Measurements from ENCODE around the gene KCTD16.

Gene KCTD16

GRCh38 chr5:144265643-144266247 is 95.1 kb downstream of the KCTD16 start:
- H3K4me3 ChIP-seq (replicated peaks in 1 of 2; ENCODE audit: low read depth in 2 of 2, low read length in 2 of 2) = no peak overlapping the region
- TF ChIP-seq, protein P1, sequence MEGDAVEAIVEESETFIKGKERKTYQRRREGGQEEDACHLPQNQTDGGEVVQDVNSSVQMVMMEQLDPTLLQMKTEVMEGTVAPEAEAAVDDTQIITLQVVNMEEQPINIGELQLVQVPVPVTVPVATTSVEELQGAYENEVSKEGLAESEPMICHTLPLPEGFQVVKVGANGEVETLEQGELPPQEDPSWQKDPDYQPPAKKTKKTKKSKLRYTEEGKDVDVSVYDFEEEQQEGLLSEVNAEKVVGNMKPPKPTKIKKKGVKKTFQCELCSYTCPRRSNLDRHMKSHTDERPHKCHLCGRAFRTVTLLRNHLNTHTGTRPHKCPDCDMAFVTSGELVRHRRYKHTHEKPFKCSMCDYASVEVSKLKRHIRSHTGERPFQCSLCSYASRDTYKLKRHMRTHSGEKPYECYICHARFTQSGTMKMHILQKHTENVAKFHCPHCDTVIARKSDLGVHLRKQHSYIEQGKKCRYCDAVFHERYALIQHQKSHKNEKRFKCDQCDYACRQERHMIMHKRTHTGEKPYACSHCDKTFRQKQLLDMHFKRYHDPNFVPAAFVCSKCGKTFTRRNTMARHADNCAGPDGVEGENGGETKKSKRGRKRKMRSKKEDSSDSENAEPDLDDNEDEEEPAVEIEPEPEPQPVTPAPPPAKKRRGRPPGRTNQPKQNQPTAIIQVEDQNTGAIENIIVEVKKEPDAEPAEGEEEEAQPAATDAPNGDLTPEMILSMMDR (IDR thresholded peaks at IDR 0.05; ENCODE audit: low read depth, low read length) = no peak
- DNase-seq (ENCODE audit: low read depth in 2 of 2) = no peak

GRCh38 chr5:144267961-144268513 is 97.4 kb downstream of the KCTD16 start:
- no peak overlapping the region for H3K4me3 ChIP-seq (replicated peaks in 1 of 2; ENCODE audit: low read depth in 2 of 2, low read length in 2 of 2)
- TF ChIP-seq, protein P1 (IDR thresholded peaks at IDR 0.05; ENCODE audit: low read depth, low read length) = no peak
- DNase-seq (ENCODE audit: low read depth in 2 of 2) = no peak

- TF ChIP-seq, protein P1 (IDR thresholded peaks at IDR 0.05; ENCODE audit: low read depth, low read length) = no peak
- peak in 1 of 2 donors; percentile 18 for DNase-seq (ENCODE audit: low read depth in 2 of 2)
- no peak overlapping the region for H3K4me3 ChIP-seq (replicated peaks in 1 of 2; ENCODE audit: low read depth in 2 of 2, low read length in 2 of 2)
Measured at GRCh38 chr5:144273232-144274027, 102.8 kb downstream of the KCTD16 start.

DNA sequence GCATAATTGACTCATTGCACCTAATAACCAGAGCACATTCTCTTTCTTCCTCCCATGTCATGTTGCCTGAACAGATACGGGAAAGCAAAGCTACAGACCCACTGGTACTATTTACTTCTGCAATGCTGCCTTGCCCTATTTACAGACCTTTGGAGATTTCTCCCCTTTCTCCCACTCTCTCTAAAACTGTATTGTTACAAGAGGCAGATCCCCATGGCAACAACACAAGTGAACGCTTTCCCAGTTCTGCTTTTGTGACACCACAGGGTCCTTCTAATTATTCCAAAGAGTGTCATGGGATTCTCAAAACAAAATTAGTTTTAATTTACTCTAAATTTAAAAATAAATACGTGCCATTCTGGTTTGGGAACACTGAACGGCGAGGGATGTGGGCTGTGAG is 104.7 kb downstream of the KCTD16 start:
- no peak for DNase-seq (ENCODE audit: low read depth in 2 of 2)
- no peak overlapping the region for H3K4me3 ChIP-seq (replicated peaks in 1 of 2; ENCODE audit: low read depth in 2 of 2, low read length in 2 of 2)
- TF ChIP-seq, protein P1 (IDR thresholded peaks at IDR 0.05; ENCODE audit: low read depth, low read length) = no peak

DNA sequence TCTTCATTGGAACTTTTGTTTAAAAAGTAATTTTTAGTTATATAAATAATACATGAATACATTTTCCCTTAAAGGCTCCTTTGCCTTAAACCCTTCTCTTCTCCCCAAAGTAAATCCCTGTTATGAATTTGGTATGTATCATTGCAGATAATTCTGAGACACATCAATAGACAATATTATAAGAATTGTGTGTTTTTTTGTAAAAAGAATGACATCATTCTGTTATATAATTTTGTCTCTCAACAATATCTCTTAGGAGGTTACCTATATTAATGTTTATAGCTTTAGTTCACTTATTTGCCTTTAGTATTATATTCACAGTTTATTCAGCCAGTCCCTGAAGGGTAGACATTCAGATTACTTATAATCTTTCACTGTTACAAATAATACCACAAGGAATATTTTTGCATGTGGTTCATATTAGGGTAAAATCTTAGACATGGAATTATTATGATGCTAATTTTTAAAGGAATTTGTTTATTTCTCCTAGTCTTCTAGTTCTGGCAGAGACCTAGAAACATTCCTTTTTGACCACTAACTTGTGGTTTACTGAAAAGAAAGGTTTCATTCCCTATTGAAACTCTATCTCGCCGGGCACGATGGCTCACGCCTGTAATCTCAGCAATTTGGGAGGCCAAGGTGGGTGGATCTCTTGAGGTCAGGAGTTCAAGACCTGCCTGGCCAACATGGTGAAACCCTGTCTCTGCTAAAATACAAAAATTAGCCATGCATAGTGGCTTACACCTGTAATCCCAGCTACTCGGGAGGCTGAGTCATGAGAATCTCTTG is 105.6 kb downstream of the KCTD16 start:
- DNase-seq (ENCODE audit: low read depth in 2 of 2) = peak in 1 of 2 donors; percentile 5
- H3K4me3 ChIP-seq (replicated peaks in 1 of 2; ENCODE audit: low read depth in 2 of 2, low read length in 2 of 2) = no peak overlapping the region
- TF ChIP-seq, protein P1 (IDR thresholded peaks at IDR 0.05; ENCODE audit: low read depth, low read length) = no peak

- no peak for DNase-seq (ENCODE audit: low read depth in 2 of 2)
- TF ChIP-seq, protein P1 (IDR thresholded peaks at IDR 0.05; ENCODE audit: low read depth, low read length) = no peak
- H3K4me3 ChIP-seq (replicated peaks in 1 of 2; ENCODE audit: low read depth in 2 of 2, low read length in 2 of 2) = no peak overlapping the region
Measured at GRCh38 chr5:144281784-144282183, 111.1 kb downstream of the KCTD16 start.
